Measurements from ENCODE around the gene ACSL1. TPM values are rescaled to one million over a fixed set of nuclear protein-coding genes. Genes with fewer than 3 reads are reported as not detected.

The ACSL1 gene
- total and polyA plus RNA-seq, 9 of the 15 experiments (the other 6 are each of a cell fraction or from before 2014, with no cell fraction given), result 6.7 to 24.1 (median 15.0) TPM

DNA sequence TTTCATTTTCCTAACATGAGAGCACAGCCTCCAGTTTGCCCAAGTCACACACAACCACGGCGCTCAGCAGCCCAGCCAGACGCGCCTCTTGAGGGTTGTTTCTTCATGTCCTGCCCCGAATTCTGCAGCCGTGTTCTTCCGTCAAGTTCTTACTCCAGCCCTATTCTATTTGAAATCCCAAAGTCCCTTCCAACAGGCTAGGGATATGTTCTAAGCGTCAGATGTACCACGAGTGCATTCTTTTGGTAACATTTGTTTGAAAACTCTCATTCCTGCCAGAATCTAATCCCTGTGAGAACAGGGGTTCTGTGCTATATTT lies 23.1 kb downstream of the ACSL1 start:
- Histone ChIP-seq H2AFZ (ENCODE audit: low read depth, low read length) (no peak overlapping the region), H4K20me1 (replicated peaks; ENCODE audit: control insufficient read depth, insufficient read depth, low read length) (no peaks in the 10 kb centered on the region; the same call in 1 of the 2 replicates), H3K4me2 (ENCODE audit: insufficient read depth, low read length) (no peak overlapping the region), H3K79me2 (ENCODE audit: control insufficient read depth, insufficient read depth, low read length) (no peaks in the 10 kb centered on the region), H3K36me3 (ENCODE audit: control insufficient read depth, insufficient read depth, low read length) (no peaks in the 10 kb centered on the region; the same call in 2 of the 3 replicates), H3K9me3 (replicated peaks; ENCODE audit: control insufficient read depth, insufficient read depth, low read depth, low read length) (no peaks in the 10 kb centered on the region), H3K9me1 (ENCODE audit: control insufficient read depth, insufficient read depth, low read length) (no peaks in the 10 kb centered on the region), H3K9ac (ENCODE audit: insufficient read depth in 1 of 2, low read depth in 2 of 2, low read length in 2 of 2) (no peak overlapping the region), H3K4me3 (no peak overlapping the region), H3K27me3 (ENCODE audit: control insufficient read depth in 2 of 2, insufficient read depth in 2 of 2, low read length in 2 of 2) (no peaks in the 10 kb centered on the region), H3K4me1 (replicated peaks in 1 of 2; ENCODE audit: control insufficient read depth in 2 of 2, insufficient read depth in 2 of 2, low read length in 2 of 2) (peaks cover 4 to 11% of the 10 kb centered on the region in 2 experiments; a peak in 3 of 5 replicates), H3K27ac (ENCODE audit: extremely low read depth, low read depth, low read length) (no peak overlapping the region)
- intact Hi-C loops (cut with micrococcal nuclease), result no loop called here
- 74% methylated on average over 9 of the region's 9 CpGs for WGBS (ENCODE audit: insufficient coverage, low coverage, missing lambda C conversion rate)
- CTCF ChIA-PET (ENCODE audit: low intra/inter-chr PET ratio), result no interaction called here
- no peak for TF ChIP-seq SMAD3 (CRISPR knock-in tag; conservative IDR thresholded peaks at IDR 0.05)
- TF ChIP-seq HDAC1 (IDR thresholded peaks at IDR 0.05), result no peak
- no peak for TF ChIP-seq STAG1 (CRISPR knock-in tag; IDR thresholded peaks at IDR 0.05; ENCODE audit: borderline replicate concordance)
- POLR2A ChIA-PET, result no interaction called here
- FAIRE-seq (no peak), DNase-seq (ENCODE audit: extremely low read depth in 1 of 4, low spot score in 3 of 4) (no peak), ATAC-seq (no peak)
- no TSS peak for BruUV-seq (replicated peaks)
- in situ Hi-C loops (cut with MboI), result no loop called here

DNA sequence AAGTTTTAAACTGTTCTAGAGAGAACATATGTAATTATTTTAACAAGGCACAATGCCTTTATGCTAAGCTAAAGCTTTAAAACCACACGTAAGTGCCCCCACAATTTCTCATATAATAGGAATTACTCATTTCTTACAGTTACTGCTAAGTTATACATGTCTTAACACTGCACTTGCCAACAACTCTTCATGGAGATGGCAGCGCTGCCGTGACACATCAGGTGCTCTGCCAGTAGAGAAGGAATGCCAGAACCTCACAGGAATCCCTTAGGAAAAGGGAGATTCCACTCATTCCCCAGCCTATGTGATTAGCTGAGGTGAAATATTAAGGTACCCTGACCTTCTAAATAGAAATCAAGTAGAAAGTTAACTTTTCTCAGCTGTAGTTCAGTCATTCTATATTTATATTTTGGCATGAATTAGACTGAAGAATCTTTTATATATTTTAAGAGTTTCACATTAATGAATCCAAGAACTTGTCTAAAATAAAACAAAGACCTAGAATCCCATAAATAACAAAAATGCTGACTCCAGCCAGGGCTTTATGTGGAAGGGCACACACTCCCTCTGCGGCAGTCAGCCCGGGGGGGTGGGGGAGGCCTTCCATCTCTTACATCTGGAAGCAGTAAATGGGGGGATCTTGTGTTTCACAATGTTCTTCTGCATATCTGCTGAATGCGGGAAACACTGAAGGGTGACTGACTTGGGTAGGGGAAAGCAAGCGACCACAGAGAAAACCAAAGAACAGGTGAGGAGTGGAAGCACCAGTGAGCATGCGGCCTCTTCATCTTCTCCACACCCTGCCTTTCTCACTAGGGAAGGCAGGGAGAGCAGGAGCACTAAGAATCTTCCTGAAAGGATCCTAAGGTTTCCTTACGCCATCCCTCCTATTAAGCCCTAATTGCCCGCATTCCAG lies 23.7 kb downstream of the ACSL1 start:
- ChIA-PET CTCF (ENCODE audit: low intra/inter-chr PET ratio) (no interaction called here), POLR2A (no interaction called here)
- DNase-seq (ENCODE audit: extremely low read depth in 1 of 4, low spot score in 3 of 4) (no peak), FAIRE-seq (no peak), ATAC-seq (no peak)
- WGBS (ENCODE audit: insufficient coverage, low coverage, missing lambda C conversion rate), result 69% methylated on average over 10 of the region's 10 CpGs
- Histone ChIP-seq H3K4me2 (ENCODE audit: insufficient read depth, low read length) (no peak overlapping the region), H3K4me1 (replicated peaks in 1 of 2; ENCODE audit: control insufficient read depth in 2 of 2, insufficient read depth in 2 of 2, low read length in 2 of 2) (peaks cover 4 to 11% of the 10 kb centered on the region in 2 experiments; a peak in 3 of 5 replicates), H3K27me3 (ENCODE audit: control insufficient read depth in 2 of 2, insufficient read depth in 2 of 2, low read length in 2 of 2) (no peaks in the 10 kb centered on the region), H3K9ac (ENCODE audit: insufficient read depth in 1 of 2, low read depth in 2 of 2, low read length in 2 of 2) (no peak overlapping the region), H2AFZ (ENCODE audit: low read depth, low read length) (no peak overlapping the region), H3K9me1 (ENCODE audit: control insufficient read depth, insufficient read depth, low read length) (no peaks in the 10 kb centered on the region), H4K20me1 (replicated peaks; ENCODE audit: control insufficient read depth, insufficient read depth, low read length) (no peaks in the 10 kb centered on the region; the same call in 1 of the 2 replicates), H3K27ac (ENCODE audit: extremely low read depth, low read depth, low read length) (no peak overlapping the region), H3K36me3 (ENCODE audit: control insufficient read depth, insufficient read depth, low read length) (no peaks in the 10 kb centered on the region; the same call in 2 of the 3 replicates), H3K4me3 (no peak overlapping the region), H3K9me3 (replicated peaks; ENCODE audit: control insufficient read depth, insufficient read depth, low read depth, low read length) (no peaks in the 10 kb centered on the region), H3K79me2 (ENCODE audit: control insufficient read depth, insufficient read depth, low read length) (no peaks in the 10 kb centered on the region)
- in situ Hi-C loops (cut with MboI), result no loop called here
- intact Hi-C loops (cut with micrococcal nuclease), result no loop called here
- TF ChIP-seq, protein P1, sequence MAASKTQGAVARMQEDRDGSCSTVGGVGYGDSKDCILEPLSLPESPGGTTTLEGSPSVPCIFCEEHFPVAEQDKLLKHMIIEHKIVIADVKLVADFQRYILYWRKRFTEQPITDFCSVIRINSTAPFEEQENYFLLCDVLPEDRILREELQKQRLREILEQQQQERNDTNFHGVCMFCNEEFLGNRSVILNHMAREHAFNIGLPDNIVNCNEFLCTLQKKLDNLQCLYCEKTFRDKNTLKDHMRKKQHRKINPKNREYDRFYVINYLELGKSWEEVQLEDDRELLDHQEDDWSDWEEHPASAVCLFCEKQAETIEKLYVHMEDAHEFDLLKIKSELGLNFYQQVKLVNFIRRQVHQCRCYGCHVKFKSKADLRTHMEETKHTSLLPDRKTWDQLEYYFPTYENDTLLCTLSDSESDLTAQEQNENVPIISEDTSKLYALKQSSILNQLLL (CRISPR knock-in tag; IDR thresholded peaks at IDR 0.05; ENCODE audit: borderline replicate concordance), result no peak
- TF ChIP-seq HMG20B (CRISPR knock-in tag; IDR thresholded peaks at IDR 0.05), result no peak
- BruUV-seq (replicated peaks), result no TSS peak

Measured in K562 (cell line).